IPS-18a (cell line): Measurements from ENCODE around the gene PCDHA1.
"Not testable (repeated sequence)": the region's sequence is repeated elsewhere in the genome, so short reads cannot be mapped to it uniquely, and the experiment has no call there.

ENCODE experiments used
- H3K27ac ChIP-seq: one replicate; pipeline ENCODE4 v1.5.1; 2013; ENCODE audit warnings: low read length
- H3K27me3 ChIP-seq: one replicate; pipeline ENCODE4 v1.6.1; 2013; ENCODE audit warnings: mild to moderate bottlenecking, low read length; ENCODE audit not compliant: control insufficient read depth, insufficient read depth
- H3K36me3 ChIP-seq: one replicate; pipeline ENCODE4 v1.6.1; 2013; ENCODE audit warnings: low read depth, low read length; ENCODE audit not compliant: control insufficient read depth
- H3K4me1 ChIP-seq: one replicate; pipeline ENCODE4 v1.6.1; 2013; ENCODE audit warnings: low read depth, low read length; ENCODE audit not compliant: control insufficient read depth
- H3K4me3 ChIP-seq: one replicate; pipeline ENCODE4 v1.5.1; 2013; ENCODE audit warnings: low read length
- H3K9ac ChIP-seq: one replicate; pipeline ENCODE4 v1.6.1; 2013; ENCODE audit warnings: mild to moderate bottlenecking, low read length, moderate library complexity
- H3K9me3 ChIP-seq: one replicate; pipeline ENCODE4 v1.6.1; 2013; ENCODE audit warnings: low read depth, low read length; ENCODE audit not compliant: control insufficient read depth

The PCDHA1 gene

GRCh38 chr5:140840978-140841962 is 55.3 kb downstream of the PCDHA1 start, which contains the start of gene PCDHA8:
Gene PCDHA8 (plus strand): TSS chr5:140841187. CDS start chr5:140841322, 135 bp downstream.
- Histone ChIP-seq H3K9me3 (no peaks in the 10 kb centered on the region), H3K9ac (no peak within 1 kb of the TSS), H3K27ac (no peak within 1 kb of the TSS), H3K4me3 (peak within 1 kb of the TSS; percentile 37), H3K36me3 (no peaks in the 10 kb centered on the region), H3K4me1 (no peaks in the 10 kb centered on the region), H3K27me3 (no peaks in the 10 kb centered on the region)

- Histone ChIP-seq H3K9me3 (no peaks in the 10 kb centered on the region), H3K9ac (no peak overlapping the region), H3K27ac (no peak overlapping the region), H3K4me3 (no peak overlapping the region), H3K27me3 (no peaks in the 10 kb centered on the region), H3K36me3 (no peaks in the 10 kb centered on the region), H3K4me1 (no peaks in the 10 kb centered on the region)
Measured at GRCh38 chr5:140842798-140843733, 57.1 kb downstream of the PCDHA1 start.

- not testable (repeated sequence) for H3K4me3 ChIP-seq, H3K9me3 ChIP-seq, H3K27ac ChIP-seq
Measured at GRCh38 chr5:140848139-140849102, 62.5 kb downstream of the PCDHA1 start, which contains the start of gene PCDHA9. Gene PCDHA9 (plus strand): TSS chr5:140848382. CDS start chr5:140848496, 114 bp downstream.

GRCh38 chr5:140849831-140850634 is 64.1 kb downstream of the PCDHA1 start:
- not testable (repeated sequence) for H3K4me1 ChIP-seq, H3K27ac ChIP-seq, H3K27me3 ChIP-seq, H3K9ac ChIP-seq, H3K36me3 ChIP-seq, H3K4me3 ChIP-seq, H3K9me3 ChIP-seq

More at GRCh38 chr5:140848139-140849102, 62.5 kb downstream of the PCDHA1 start, which contains the start of gene PCDHA9:
- not testable (repeated sequence) for H3K36me3 ChIP-seq, H3K27me3 ChIP-seq, H3K9ac ChIP-seq, H3K4me1 ChIP-seq

- Histone ChIP-seq H3K9ac (peak within 1 kb of the TSS; percentile 36), H3K27ac (no peak within 1 kb of the TSS), H3K4me3 (peak within 1 kb of the TSS; percentile 17), H3K9me3 (no peaks in the 10 kb centered on the region), H3K27me3 (no peaks in the 10 kb centered on the region), H3K4me1 (no peaks in the 10 kb centered on the region), H3K36me3 (no peaks in the 10 kb centered on the region)
Measured at GRCh38 chr5:140855772-140856674, 70.1 kb downstream of the PCDHA1 start, which contains the start of gene PCDHA10. Gene PCDHA10 (plus strand): TSS chr5:140855897. CDS start chr5:140856049, 152 bp downstream.

GRCh38 chr5:140857177-140857986 is 71.4 kb downstream of the PCDHA1 start:
- Histone ChIP-seq H3K9ac (no peak overlapping the region), H3K9me3 (no peaks in the 10 kb centered on the region), H3K27ac (no peak overlapping the region), H3K4me3 (no peak overlapping the region), H3K36me3 (no peaks in the 10 kb centered on the region), H3K4me1 (no peaks in the 10 kb centered on the region), H3K27me3 (no peaks in the 10 kb centered on the region)

GRCh38 chr5:140857987-140858240 is 72.0 kb downstream of the PCDHA1 start:
- no peaks in the 10 kb centered on the region for H3K27me3 ChIP-seq
- no peak overlapping the region for H3K27ac ChIP-seq
- H3K4me3 ChIP-seq: no peak overlapping the region
- H3K4me1 ChIP-seq: no peaks in the 10 kb centered on the region
- no peak overlapping the region for H3K9ac ChIP-seq
- no peaks in the 10 kb centered on the region for H3K9me3 ChIP-seq
- H3K36me3 ChIP-seq: no peaks in the 10 kb centered on the region

- Histone ChIP-seq H3K4me1 (no peaks in the 10 kb centered on the region), H3K27ac (no peak overlapping the region), H3K9ac (no peak overlapping the region), H3K4me3 (no peak overlapping the region), H3K27me3 (no peaks in the 10 kb centered on the region), H3K9me3 (no peaks in the 10 kb centered on the region), H3K36me3 (no peaks in the 10 kb centered on the region)
Measured at GRCh38 chr5:140862441-140863295, 76.7 kb downstream of the PCDHA1 start.
